Stomach smooth muscle (tissue), 2 donors: Measurements from ENCODE around the gene NEK7.
"Not testable (repeated sequence)": the region's sequence is repeated elsewhere in the genome, so short reads cannot be mapped to it uniquely, and the experiment has no call there.

Experiments used
- H3K27ac ChIP-seq: one replicate; pipeline ENCODE4 v1.7.0; 2013; ENCODE audit warnings: mild to moderate bottlenecking, low read length, inconsistent platforms
- H3K27me3 ChIP-seq, 2 donors: one replicate each; pipeline ENCODE4 v1.7.0; 2013; ENCODE audit warnings: low read length in 2 of 2; ENCODE audit not compliant: insufficient read depth in 2 of 2, control insufficient read depth in 1 of 2
- H3K36me3 ChIP-seq, 2 donors: one replicate each; pipeline ENCODE4 v1.7.0; 2013; ENCODE audit warnings: low read length in 2 of 2; ENCODE audit not compliant: control insufficient read depth in 2 of 2, insufficient read depth in 2 of 2
- H3K4me1 ChIP-seq: one replicate; pipeline ENCODE4 v1.7.0; 2013; ENCODE audit warnings: low read length; ENCODE audit not compliant: control insufficient read depth, insufficient read depth
- H3K4me3 ChIP-seq, 2 donors: one replicate each; pipeline ENCODE4 v1.7.0; 2013; ENCODE audit warnings: low read length in 2 of 2
- H3K9ac ChIP-seq, 2 donors: one replicate each; pipeline ENCODE4 v1.7.0; 2013; ENCODE audit warnings: low read length in 2 of 2, mild to moderate bottlenecking in 1 of 2
- H3K9me3 ChIP-seq, 2 donors: one replicate each; pipeline ENCODE4 v1.7.0; 2013; ENCODE audit warnings: low read length in 2 of 2; ENCODE audit not compliant: control insufficient read depth in 2 of 2
- donor health status: healthy.
- donor health status: Pancreatic carcinoma.

Gene NEK7

GRCh38 chr1:198290089-198290683 lies 133.4 kb downstream of the NEK7 start:
- H3K9me3 ChIP-seq = no peaks in the 10 kb centered on the region
- no peak overlapping the region for H3K27ac ChIP-seq
- H3K36me3 ChIP-seq = no peaks in the 10 kb centered on the region
- no peak overlapping the region for H3K4me3 ChIP-seq
- no peaks in the 10 kb centered on the region for H3K27me3 ChIP-seq
- no peaks in the 10 kb centered on the region for H3K4me1 ChIP-seq
- no peak overlapping the region for H3K9ac ChIP-seq

GRCh38 chr1:198291036-198291435 lies 134.2 kb downstream of the NEK7 start:
- Histone ChIP-seq H3K27ac (no peak overlapping the region), H3K4me1 (no peaks in the 10 kb centered on the region), H3K9me3 (no peaks in the 10 kb centered on the region), H3K4me3 (no peak overlapping the region), H3K27me3 (no peaks in the 10 kb centered on the region), H3K36me3 (peaks cover 0 to 2% of the 10 kb centered on the region in 2 donors), H3K9ac (no peak overlapping the region)

- Histone ChIP-seq H3K36me3 (peaks cover 0 to 3% of the 10 kb centered on the region in 2 donors), H3K27me3 (no peaks in the 10 kb centered on the region), H3K4me1 (no peaks in the 10 kb centered on the region)
These were observed 135.1 kb downstream of the NEK7 start for GRCh38 chr1:198291924-198292323.

GRCh38 chr1:198295225-198295624 lies 138.4 kb downstream of the NEK7 start:
- H3K36me3 ChIP-seq = peaks cover 0 to 3% of the 10 kb centered on the region in 2 donors
- no peak overlapping the region for H3K9ac ChIP-seq
- H3K27me3 ChIP-seq = no peaks in the 10 kb centered on the region

More at GRCh38 chr1:198291924-198292323, 135.1 kb downstream of the NEK7 start:
- Histone ChIP-seq H3K9ac (no peak overlapping the region), H3K9me3 (no peaks in the 10 kb centered on the region), H3K4me3 (no peak overlapping the region), H3K27ac (no peak overlapping the region)

GRCh38 chr1:198295971-198296370 lies 139.2 kb downstream of the NEK7 start:
- peaks cover 0 to 3% of the 10 kb centered on the region in 2 donors for H3K36me3 ChIP-seq
- no peaks in the 10 kb centered on the region for H3K9me3 ChIP-seq
- no peaks in the 10 kb centered on the region for H3K27me3 ChIP-seq
- no peaks in the 10 kb centered on the region for H3K4me1 ChIP-seq
- no peak overlapping the region for H3K4me3 ChIP-seq
- no peak overlapping the region for H3K27ac ChIP-seq
- H3K9ac ChIP-seq = no peak overlapping the region

More at GRCh38 chr1:198295225-198295624, 138.4 kb downstream of the NEK7 start:
- Histone ChIP-seq H3K4me1 (no peaks in the 10 kb centered on the region), H3K9me3 (no peaks in the 10 kb centered on the region), H3K4me3 (no peak overlapping the region), H3K27ac (no peak overlapping the region)

- no peak overlapping the region for H3K4me3 ChIP-seq
- H3K27ac ChIP-seq = no peak overlapping the region
- peaks cover 0 to 3% of the 10 kb centered on the region in 2 donors for H3K36me3 ChIP-seq
- no peaks in the 10 kb centered on the region for H3K9me3 ChIP-seq
- no peaks in the 10 kb centered on the region for H3K27me3 ChIP-seq
- H3K9ac ChIP-seq = no peak overlapping the region
- no peaks in the 10 kb centered on the region for H3K4me1 ChIP-seq
These were observed 140.5 kb downstream of the NEK7 start for GRCh38 chr1:198297281-198297680.

GRCh38 chr1:198298640-198299039 lies 141.8 kb downstream of the NEK7 start:
- Histone ChIP-seq H3K9ac (no peak overlapping the region), H3K4me3 (no peak overlapping the region), H3K36me3 (peaks cover 0 to 3% of the 10 kb centered on the region in 2 donors), H3K9me3 (no peaks in the 10 kb centered on the region), H3K4me1 (no peaks in the 10 kb centered on the region), H3K27ac (no peak overlapping the region), H3K27me3 (no peaks in the 10 kb centered on the region)

GRCh38 chr1:198300451-198300850 lies 143.7 kb downstream of the NEK7 start:
- Histone ChIP-seq H3K27me3 (no peaks in the 10 kb centered on the region), H3K9ac (no peak overlapping the region), H3K36me3 (peaks cover 0 to 3% of the 10 kb centered on the region in 2 donors), H3K4me1 (no peaks in the 10 kb centered on the region), H3K27ac (no peak overlapping the region), H3K9me3 (no peaks in the 10 kb centered on the region), H3K4me3 (no peak overlapping the region)

- H3K27me3 ChIP-seq = no peaks in the 10 kb centered on the region
- no peaks in the 10 kb centered on the region for H3K4me1 ChIP-seq
- no peak overlapping the region for H3K27ac ChIP-seq
- H3K9ac ChIP-seq = no peak overlapping the region
- H3K4me3 ChIP-seq = no peak overlapping the region
- no peaks in the 10 kb centered on the region for H3K9me3 ChIP-seq
- no peaks in the 10 kb centered on the region for H3K36me3 ChIP-seq
These were observed 147.6 kb downstream of the NEK7 start for GRCh38 chr1:198304431-198304830.

- not testable (repeated sequence) for H3K27ac ChIP-seq, H3K9me3 ChIP-seq, H3K4me3 ChIP-seq, H3K9ac ChIP-seq, H3K4me1 ChIP-seq, H3K36me3 ChIP-seq, H3K27me3 ChIP-seq
These were observed 158.0 kb downstream of the NEK7 start for GRCh38 chr1:198314817-198315216.

GRCh38 chr1:198315331-198315730 lies 158.5 kb downstream of the NEK7 start:
- not testable (repeated sequence) for H3K27me3 ChIP-seq, H3K9ac ChIP-seq, H3K36me3 ChIP-seq, H3K4me1 ChIP-seq, H3K9me3 ChIP-seq, H3K4me3 ChIP-seq, H3K27ac ChIP-seq
